ENCODE data around the gene ARHGAP26.

ARHGAP26 gene

GRCh38 chr5:143235423-143235822 is 465.2 kb downstream of the ARHGAP26 start:
- DNase-seq: no peak

DNA sequence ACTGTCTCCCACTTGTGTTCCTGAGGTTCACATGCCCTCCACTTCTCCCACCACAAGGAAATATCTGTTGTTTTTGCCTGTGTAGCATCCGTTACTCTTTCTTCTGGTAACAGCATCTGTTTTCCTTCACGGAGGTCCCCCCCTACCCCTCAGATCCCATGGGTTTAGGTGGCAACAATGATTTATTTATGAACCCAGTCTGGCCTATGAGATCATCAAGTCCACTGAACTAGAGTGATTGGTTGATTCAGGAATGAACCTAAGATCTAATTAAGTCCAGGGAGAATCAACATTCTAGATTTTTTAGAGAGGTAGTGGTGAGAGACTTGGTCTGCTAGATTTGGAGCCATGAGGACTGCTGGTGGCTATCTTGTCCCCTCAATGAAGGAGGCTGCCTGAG is 466.5 kb downstream of the ARHGAP26 start:
- DNase-seq: no peak

DNA sequence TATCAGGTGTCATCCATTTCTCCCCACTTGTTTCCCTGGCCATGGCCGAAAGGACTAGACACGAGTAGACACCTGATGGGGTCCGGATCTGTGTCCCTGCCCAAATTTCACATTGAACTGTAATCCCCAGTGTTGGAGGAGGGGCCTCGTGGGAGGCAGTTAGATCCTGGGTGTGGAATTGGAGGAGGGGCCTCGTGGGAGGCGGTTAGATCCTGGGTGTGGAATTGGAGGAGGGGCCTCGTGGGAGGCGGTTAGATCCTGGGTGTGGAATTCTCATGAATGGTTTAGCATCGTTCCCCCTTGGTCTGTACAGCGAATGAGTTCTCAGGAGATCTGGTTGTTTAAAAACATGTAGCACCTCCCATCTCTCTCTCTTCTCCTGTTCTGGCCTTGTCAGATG is 467.5 kb downstream of the ARHGAP26 start:
- DNase-seq: no peak

DNA sequence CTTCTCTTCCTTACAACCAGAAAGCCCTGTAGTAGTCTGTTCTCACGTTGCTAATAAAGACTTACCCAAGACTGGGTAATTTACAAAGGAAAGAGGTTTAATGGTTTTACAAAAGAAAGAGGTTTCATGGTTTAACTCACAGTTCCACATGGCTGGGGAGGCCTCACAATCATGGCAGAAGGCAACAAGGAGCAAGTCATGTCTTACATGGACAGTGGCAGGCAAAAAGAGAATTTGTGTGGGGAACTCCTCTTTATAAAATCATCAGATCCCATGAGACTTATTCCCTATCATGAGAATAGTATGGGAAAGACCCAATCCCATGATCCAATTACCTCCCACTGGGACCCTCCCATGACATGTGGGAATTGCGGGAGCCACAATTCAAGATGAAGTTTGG is 468.4 kb downstream of the ARHGAP26 start:
- DNase-seq: no peak

GRCh38 chr5:143239882-143240518 is 469.8 kb downstream of the ARHGAP26 start:
- DNase-seq: no peak

GRCh38 chr5:143241892-143242291 is 471.7 kb downstream of the ARHGAP26 start:
- DNase-seq: no peak

GRCh38 chr5:143243103-143243502 is 472.9 kb downstream of the ARHGAP26 start:
- no peak for DNase-seq

DNA sequence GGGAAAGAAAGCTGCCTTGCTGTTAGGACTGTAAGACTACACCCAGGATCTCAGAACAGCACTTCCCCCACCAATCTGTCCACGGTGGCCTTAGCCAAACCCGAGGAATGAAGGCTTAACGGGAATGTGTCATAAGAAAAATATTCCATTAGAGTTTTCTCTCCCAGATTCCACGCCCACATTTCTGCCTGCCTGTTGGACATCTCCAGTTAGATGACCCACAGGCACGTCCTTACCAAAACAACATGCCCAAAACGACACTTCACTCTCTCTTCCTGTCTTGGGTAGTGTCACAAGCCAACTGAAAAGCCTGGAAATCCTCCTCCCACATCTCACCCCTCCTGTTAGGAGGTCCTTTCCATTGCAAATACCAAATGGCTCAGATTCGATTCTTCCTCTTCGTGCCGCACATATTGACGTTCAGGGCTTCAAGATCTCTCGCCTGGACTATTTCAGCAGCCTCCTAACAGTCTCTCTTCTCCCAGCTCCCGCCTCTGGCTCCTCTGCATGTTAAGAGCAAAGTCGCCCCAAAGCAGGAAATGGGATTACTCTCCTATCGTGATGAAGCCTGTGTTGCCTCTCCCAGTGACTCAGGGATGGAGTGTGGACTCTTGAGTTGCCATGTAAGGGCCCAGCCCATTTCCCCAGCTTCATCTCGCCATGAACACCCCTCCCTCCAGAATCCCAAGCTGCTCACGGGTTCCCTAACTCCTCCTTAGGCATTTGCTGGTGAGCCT is 474.0 kb downstream of the ARHGAP26 start:
- DNase-seq: no peak

DNA sequence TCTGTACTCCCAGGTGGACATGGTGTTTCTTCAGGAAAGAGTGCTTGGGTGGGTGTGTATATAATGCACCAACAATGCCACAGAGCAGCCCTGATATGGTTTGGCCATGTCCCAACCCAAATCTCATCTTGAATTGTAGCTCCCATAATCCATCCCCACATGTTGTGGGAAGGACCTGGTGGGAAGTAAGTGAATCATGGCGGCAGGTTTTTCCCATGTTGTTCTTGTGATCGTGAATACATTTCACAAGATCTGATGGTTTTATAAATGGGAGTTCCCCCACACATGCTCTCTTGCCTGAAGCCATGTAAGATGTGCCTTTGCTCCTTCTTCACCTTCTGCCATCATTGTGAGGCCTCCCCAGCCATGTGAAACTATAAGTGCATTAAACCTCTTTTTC is 474.8 kb downstream of the ARHGAP26 start:
- no peak for DNase-seq

- DNase-seq: no peak
Observed at GRCh38 chr5:143245929-143246561, 475.9 kb downstream of the ARHGAP26 start.

GRCh38 chr5:143247134-143247815 is 477.1 kb downstream of the ARHGAP26 start:
- no peak for DNase-seq

DNA sequence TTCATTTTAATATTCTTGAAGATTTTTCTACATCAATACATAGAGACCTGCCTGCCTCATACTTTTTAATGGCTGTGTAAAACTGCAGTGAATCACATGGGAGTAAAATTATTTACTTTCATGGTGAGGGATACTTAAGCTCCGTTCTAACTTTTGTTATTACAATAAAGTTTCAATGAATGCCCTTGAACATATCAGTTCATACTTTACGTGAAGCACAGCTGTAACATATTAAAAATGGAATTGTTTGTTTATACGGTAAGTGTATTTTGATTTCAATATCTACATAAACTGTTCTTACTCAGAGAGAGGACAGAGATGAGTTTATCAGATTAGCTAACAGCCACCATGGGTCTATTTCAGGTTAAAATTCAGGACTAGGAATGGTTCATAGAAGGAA is 478.2 kb downstream of the ARHGAP26 start:
- no peak for DNase-seq

DNA sequence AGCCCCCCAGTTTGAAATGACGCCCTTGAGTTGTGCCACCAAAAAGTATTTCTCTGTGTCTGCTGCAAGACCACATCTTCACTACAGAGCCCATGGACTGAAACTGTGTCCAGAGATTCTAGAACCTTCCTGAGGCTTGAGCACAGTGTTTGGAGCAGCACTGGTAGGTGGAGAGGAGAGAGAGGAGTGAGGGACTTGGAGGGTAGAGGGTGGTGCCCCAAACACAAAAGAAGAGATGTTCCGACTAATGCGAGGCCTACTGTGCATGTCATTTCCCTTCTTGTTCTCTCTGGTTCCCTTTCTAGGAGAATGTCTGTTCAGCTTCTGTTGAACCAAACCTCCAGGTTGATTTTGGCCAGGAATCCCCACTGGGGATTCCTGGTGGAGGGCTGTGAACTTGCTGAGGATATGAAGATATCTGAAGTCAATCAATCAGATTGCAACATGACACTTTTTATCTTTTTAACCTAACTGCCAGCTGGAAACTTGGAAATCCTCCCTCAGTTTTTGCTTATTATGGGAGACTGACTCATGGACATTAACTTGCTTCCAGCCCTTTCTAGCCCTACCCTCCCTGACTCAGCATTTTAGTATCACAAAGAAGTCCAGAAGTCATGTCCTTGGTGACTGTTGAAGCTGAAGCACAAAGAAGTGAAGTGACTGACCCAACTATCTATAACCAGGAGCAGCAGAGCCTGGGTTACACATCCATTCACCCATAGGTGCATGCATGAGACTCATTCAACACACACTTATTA is 478.8 kb downstream of the ARHGAP26 start:
- DNase-seq: no peak

- DNase-seq: no peak
Observed at GRCh38 chr5:143249851-143250250, 479.7 kb downstream of the ARHGAP26 start.

DNA sequence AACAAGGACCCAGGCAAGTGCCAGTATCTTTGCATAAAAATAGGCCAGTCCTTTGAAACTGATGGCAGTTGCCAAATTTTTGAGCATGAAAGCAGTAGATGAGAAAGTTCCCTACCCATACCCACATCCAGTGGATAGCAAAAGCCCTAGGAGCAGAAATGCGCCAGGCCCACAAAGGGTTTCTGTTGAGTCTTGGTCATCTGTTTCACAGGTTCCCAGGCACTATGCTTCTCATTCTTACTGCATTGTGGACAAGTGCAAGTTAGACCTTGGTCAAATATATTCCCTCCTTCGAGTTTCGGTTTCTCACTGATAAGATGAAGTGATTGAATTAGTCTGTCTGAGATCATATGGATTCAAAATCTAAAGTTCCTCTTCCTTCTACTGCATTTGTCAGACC is 481.0 kb downstream of the ARHGAP26 start:
- DNase-seq: no peak

DNA sequence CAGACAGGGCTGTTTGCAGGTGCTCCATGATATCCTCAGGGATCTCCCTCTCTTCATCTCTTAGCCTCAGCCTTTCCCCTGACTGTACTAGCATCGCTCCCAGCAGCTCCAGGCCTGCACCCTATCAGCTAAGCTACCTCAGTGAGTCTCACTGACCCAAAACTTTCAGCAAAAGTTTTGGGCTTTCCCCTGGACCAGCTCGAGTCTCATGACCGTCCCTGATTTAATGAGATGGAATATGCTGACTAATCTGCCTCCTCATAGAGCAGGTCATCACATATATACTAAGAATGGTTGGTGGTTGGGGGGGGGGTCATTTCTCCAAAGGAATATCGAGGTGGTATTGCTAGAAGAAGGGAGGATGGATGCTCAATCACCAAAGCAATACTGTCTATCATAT is 481.8 kb downstream of the ARHGAP26 start:
- DNase-seq: no peak

- DNase-seq: no peak
Observed at GRCh38 chr5:143254819-143255218, 484.6 kb downstream of the ARHGAP26 start.

DNA sequence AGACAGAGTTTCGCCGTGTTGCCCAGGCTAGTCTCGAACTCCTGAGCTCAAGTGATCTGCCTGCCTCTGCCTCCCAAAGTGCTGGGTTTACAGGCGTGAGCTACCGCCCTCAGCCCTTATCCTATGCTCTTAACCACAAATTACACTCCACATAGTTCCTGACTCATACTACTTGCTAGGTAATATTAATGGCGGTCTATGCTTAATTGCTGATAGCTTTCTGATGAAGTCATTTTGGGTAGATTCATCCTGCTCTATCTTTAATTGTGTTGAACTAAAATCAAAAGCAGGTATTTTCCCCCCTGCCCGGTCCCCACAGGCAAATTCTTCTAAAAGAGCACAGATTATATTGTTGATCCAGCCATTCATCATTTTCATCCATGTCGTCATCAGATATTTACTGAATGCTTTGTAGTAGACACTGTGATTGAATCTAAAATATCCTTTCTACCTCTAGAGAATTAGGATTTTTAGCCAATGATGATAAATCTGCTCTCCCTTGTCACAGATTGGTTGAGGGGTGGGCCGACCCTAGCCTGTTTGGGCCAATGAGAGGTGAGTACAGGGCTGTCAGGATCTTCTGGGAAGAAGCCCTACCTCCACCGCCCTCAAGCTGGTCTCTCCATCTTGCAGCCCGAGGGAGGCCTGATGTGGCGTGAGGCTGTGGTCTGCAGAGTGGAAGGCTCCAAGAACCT is 488.5 kb downstream of the ARHGAP26 start:
- no peak for DNase-seq

GRCh38 chr5:143259254-143259605 is 489.1 kb downstream of the ARHGAP26 start:
- DNase-seq: no peak

DNA sequence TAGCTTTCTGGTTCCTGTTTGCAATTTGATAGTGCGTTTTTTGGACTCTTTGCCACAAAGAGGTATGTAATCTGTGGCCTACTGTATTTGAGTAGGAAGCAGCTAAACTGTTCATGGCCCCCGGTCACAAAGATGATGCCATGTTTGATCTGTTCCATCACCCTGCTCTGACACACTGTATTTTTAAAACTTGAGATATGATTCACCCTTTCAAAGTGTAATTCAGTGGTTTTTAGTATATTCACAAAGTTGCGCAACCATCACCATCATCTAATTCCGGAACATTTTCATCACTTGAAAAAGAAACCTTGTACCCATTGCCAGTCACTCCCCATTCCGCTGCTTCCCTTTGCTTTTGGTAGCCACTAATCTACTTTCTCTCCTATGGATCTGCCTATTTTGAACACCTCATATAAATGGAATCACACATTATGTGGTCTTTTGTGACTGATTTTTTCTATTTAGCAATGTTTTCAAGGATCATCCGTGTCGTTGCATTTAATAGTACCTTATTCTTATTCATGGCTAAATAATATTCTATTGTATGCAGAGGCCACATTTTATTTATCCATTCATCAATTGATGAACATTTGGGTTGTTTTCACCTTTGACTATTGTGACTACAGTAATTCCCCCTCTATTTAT is 491.7 kb downstream of the ARHGAP26 start:
- peak; percentile 41 for DNase-seq

DNA sequence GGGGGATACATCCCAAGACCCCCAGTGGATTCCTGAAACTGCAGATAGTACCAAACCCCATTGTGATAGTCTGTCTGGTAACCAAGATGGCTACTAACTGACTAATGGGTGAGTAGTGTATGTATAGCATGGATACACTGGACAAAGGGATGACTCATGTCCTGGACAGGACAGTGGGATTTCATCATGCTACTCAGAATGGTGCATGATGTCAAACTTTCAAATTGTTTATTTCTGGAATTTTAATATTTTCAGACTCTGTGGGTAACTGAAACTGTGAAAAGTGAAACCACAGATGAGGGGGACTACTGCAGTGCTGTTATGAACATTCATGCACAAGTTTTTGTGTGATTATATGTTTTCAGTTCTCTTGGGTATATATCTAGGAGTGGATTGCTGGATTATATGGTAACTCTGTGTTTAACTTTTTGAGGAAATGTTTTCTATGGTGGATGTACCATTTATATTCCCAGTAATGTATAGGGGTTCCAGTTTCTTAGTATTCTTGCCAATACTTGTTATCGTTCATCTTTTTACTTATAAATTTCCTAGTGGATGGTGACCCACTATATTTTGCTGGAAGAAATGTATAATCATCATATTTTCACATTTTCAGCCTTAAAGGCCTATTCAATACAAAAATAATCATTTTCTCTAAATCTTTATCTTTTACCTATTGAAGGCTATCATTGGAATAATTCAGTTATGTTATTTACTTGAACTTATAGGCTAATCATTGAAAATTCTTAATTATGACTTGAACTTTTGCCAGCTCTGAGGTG is 492.4 kb downstream of the ARHGAP26 start:
- DNase-seq: no peak
